GM12872 (cell line): Measurements from ENCODE around the gene KCNS1.

ENCODE experiments used
- CTCF ChIP-seq: IDR thresholded peaks from 3 replicates; pipeline ENCODE4 v1.5.1; 2011; ENCODE audit warnings: low read depth, mild to moderate bottlenecking, low read length, moderate library complexity; ENCODE audit not compliant: insufficient read depth

Gene KCNS1

GRCh38 chr20:45060294-45060693 is 40.6 kb downstream of the KCNS1 start:
- TF ChIP-seq CTCF = no peak

GRCh38 chr20:45059022-45059728 is 41.8 kb downstream of the KCNS1 start:
- TF ChIP-seq CTCF = no peak

GRCh38 chr20:45058168-45058850 is 42.6 kb downstream of the KCNS1 start:
- no peak for TF ChIP-seq CTCF

- TF ChIP-seq CTCF = no peak
Measured at GRCh38 chr20:45056473-45057173, 44.3 kb downstream of the KCNS1 start.

GRCh38 chr20:45055056-45055455 is 45.9 kb downstream of the KCNS1 start:
- TF ChIP-seq CTCF = no peak

GRCh38 chr20:45053430-45054351 is 47.2 kb downstream of the KCNS1 start:
- TF ChIP-seq CTCF = no peak
